ENCODE measurements around the gene STMN3.

GRCh38 chr20:63662813-63663189 lies 9.6 kb upstream of the STMN3 start:
- TF ChIP-seq CTCF (IDR thresholded peaks at IDR 0.05) (no peak), POLR2AphosphoS5 (IDR thresholded peaks at IDR 0.05) (no peak), POLR2A (IDR thresholded peaks at IDR 0.05) (no peak)
